Neuronal stem cell (in vitro differentiated cells): ENCODE measurements around the gene SYT14.
"Not testable (repeated sequence)": the region's sequence is repeated elsewhere in the genome, so short reads cannot be mapped to it uniquely, and the experiment has no call there.

Experiments used
- DNase-seq: peaks from one replicate; pipeline ENCODE4 v3.0.0-alpha.2; 2013; ENCODE audit warnings: low spot score
- H2AFZ ChIP-seq: one replicate; pipeline ENCODE4 v1.6.1; 2013; ENCODE audit warnings: mild to moderate bottlenecking, low read length, inconsistent platforms
- H2AK5ac ChIP-seq: 2 replicates; pipeline ENCODE4 v1.6.1; 2013; ENCODE audit warnings: low read depth, mild to moderate bottlenecking, inconsistent platforms, low read length, moderate library complexity, mixed read lengths
- H2BK120ac ChIP-seq: 2 replicates; pipeline ENCODE4 v1.6.1; 2013; ENCODE audit warnings: low read depth, mild to moderate bottlenecking, inconsistent platforms, low read length, moderate library complexity, mixed read lengths
- H2BK12ac ChIP-seq: one replicate; pipeline ENCODE4 v1.6.1; 2013; ENCODE audit warnings: low read length, inconsistent platforms
- H2BK15ac ChIP-seq: 2 replicates; pipeline ENCODE4 v1.6.1; 2013; ENCODE audit warnings: mild to moderate bottlenecking, low read length, inconsistent platforms, mixed read lengths
- H2BK5ac ChIP-seq: one replicate; pipeline ENCODE4 v1.6.1; 2013; ENCODE audit warnings: inconsistent platforms, mild to moderate bottlenecking, low read length, moderate library complexity
- H3K14ac ChIP-seq: one replicate; pipeline ENCODE4 v1.6.1; 2013; ENCODE audit warnings: low read length, inconsistent platforms
- H3K18ac ChIP-seq: 2 replicates; pipeline ENCODE4 v1.6.1; 2013; ENCODE audit warnings: low read length, inconsistent platforms
- H3K23ac ChIP-seq: 2 replicates; pipeline ENCODE4 v1.6.1; 2013; ENCODE audit warnings: low read depth, mild to moderate bottlenecking, mixed read lengths, low read length, inconsistent platforms; ENCODE audit not compliant: poor library complexity
- H3K27ac ChIP-seq: replicated peaks from 3 replicates; pipeline ENCODE4 v1.5.1; 2013; ENCODE audit warnings: low read length, inconsistent platforms
- H3K27me3 ChIP-seq, 3 experiments: 2 replicates each; pipeline ENCODE4 v1.6.1; 2013; ENCODE audit warnings: low read length in 3 of 3, mild to moderate bottlenecking in 2 of 3, inconsistent platforms in 1 of 3, low read depth in 1 of 3, mixed read lengths in 1 of 3, moderate library complexity in 1 of 3; ENCODE audit not compliant: control insufficient read depth in 3 of 3, insufficient read depth in 3 of 3
- H3K36me3 ChIP-seq, 2 donors: replicated peaks in 1 of 2; 2 replicates each; pipeline ENCODE4 v1.6.1; 2013; ENCODE audit warnings: low read length in 2 of 2; ENCODE audit not compliant: control insufficient read depth in 2 of 2, insufficient read depth in 2 of 2
- H3K4ac ChIP-seq: 2 replicates; pipeline ENCODE4 v1.6.1; 2013; ENCODE audit warnings: inconsistent platforms, mild to moderate bottlenecking, low read length, moderate library complexity
- H3K4me1 ChIP-seq, 2 donors: 1 replicate in 1 of 2; 2 replicates in 1 of 2; pipeline ENCODE4 v1.6.1; 2013; ENCODE audit warnings: low read length in 2 of 2, low read depth in 1 of 2; ENCODE audit not compliant: control insufficient read depth in 2 of 2, insufficient read depth in 1 of 2
- H3K4me2 ChIP-seq: one replicate; pipeline ENCODE4 v1.6.1; 2013; ENCODE audit warnings: mild to moderate bottlenecking, low read length, inconsistent platforms; ENCODE audit not compliant: insufficient read depth, poor library complexity, severe bottlenecking
- H3K4me3 ChIP-seq, 2 donors: 2 replicates each; pipeline ENCODE4 v1.5.1; 2013; ENCODE audit warnings: low read length in 2 of 2, mild to moderate bottlenecking in 2 of 2, inconsistent platforms in 1 of 2, moderate library complexity in 1 of 2
- H3K79me1 ChIP-seq: one replicate; pipeline ENCODE4 v1.6.1; 2013; ENCODE audit warnings: low read depth, mild to moderate bottlenecking, inconsistent platforms, low read length, moderate library complexity
- H3K9ac ChIP-seq: one replicate; pipeline ENCODE4 v1.6.1; 2013; ENCODE audit warnings: mild to moderate bottlenecking, low read depth, low read length, inconsistent platforms; ENCODE audit not compliant: poor library complexity
- H3K9me3 ChIP-seq, 2 donors: replicated peaks in 1 of 2; 2 replicates each; pipeline versions ENCODE3 to v1.6.1; 2013; ENCODE audit warnings: low read length in 2 of 2, mild to moderate bottlenecking in 2 of 2, inconsistent platforms in 1 of 2, low read depth in 1 of 2, mixed read lengths in 1 of 2, moderate library complexity in 1 of 2; ENCODE audit not compliant: control insufficient read depth in 2 of 2, insufficient read depth in 1 of 2
- H4K8ac ChIP-seq: one replicate; pipeline ENCODE4 v1.6.1; 2013; ENCODE audit warnings: low read depth, mild to moderate bottlenecking, inconsistent platforms, low read length, moderate library complexity
- H4K91ac ChIP-seq: one replicate; pipeline ENCODE4 v1.6.1; 2013; ENCODE audit warnings: low read length, low read depth, mild to moderate bottlenecking, inconsistent platforms; ENCODE audit not compliant: poor library complexity
- WGBS, 2 donors: extraction: QIAGEN DNeasy Blood & Tissue Kit; methylation state at CpG; one replicate each; pipeline ENCODE4 v1.1.7; 2013; ENCODE audit warnings: missing lambda C conversion rate in 2 of 2, mixed read lengths in 1 of 2; ENCODE audit not compliant: insufficient read length in 2 of 2, insufficient replicate concordance in 1 of 2; ENCODE audit errors: extremely low coverage in 2 of 2; 5-methylcytosine and 5-hydroxymethylcytosine counted together

SYT14 gene

GRCh38 chr1:209978721-209979120 is 40.7 kb downstream of the SYT14 start:
- not testable (repeated sequence) for H2AK5ac ChIP-seq, H2BK120ac ChIP-seq, H3K36me3 ChIP-seq, DNase-seq, H2AFZ ChIP-seq, H4K91ac ChIP-seq, H3K9ac ChIP-seq, H3K4me1 ChIP-seq, H3K4me2 ChIP-seq, H3K27me3 ChIP-seq, H3K79me1 ChIP-seq, H2BK5ac ChIP-seq, H2BK15ac ChIP-seq, H3K18ac ChIP-seq, H2BK12ac ChIP-seq, H3K14ac ChIP-seq, H3K4ac ChIP-seq, H3K23ac ChIP-seq, H4K8ac ChIP-seq, H3K4me3 ChIP-seq, H3K27ac ChIP-seq, H3K9me3 ChIP-seq
- no CpG with 5 or more reads among the region's 14 CpGs for WGBS, 2 donors

DNA sequence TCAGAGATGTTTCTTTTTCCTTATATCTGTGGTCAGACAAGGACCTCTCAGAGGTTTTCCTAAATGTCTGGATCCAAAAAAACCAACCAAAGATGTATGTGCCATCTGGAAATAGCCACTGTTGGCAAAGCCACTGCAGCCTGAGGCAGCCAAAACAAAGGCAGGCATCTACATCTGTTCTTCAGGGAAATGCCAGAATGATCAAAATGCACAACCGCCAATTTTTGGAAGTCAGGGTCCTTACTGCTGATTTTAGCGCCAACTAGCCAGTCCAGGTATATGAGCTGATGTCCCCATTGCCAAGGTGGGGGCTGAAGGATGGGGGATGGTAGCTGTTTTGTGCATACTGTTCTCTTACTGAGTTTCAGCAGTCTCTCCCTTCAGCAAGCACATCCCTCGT is 45.9 kb downstream of the SYT14 start:
- Histone ChIP-seq H3K18ac (no peak overlapping the region), H3K14ac (no peak overlapping the region), H3K9ac (no peak overlapping the region), H3K4me1 (no peaks in the 10 kb centered on the region), H2AFZ (no peak overlapping the region), H2AK5ac (no peak overlapping the region), H3K4me2 (no peak overlapping the region), H4K91ac (no peak overlapping the region), H3K9me3 (peaks cover 0 to 4% of the 10 kb centered on the region in 2 donors), H4K8ac (no peak overlapping the region), H2BK5ac (no peak overlapping the region), H3K79me1 (no peaks in the 10 kb centered on the region), H3K27me3 (no peaks in the 10 kb centered on the region), H3K4me3 (no peak overlapping the region), H3K23ac (no peak overlapping the region), H3K36me3 (no peaks in the 10 kb centered on the region), H3K4ac (no peak overlapping the region), H3K27ac (no peak overlapping the region), H2BK12ac (no peak overlapping the region), H2BK120ac (no peak overlapping the region), H2BK15ac (no peak overlapping the region)
- no CpG with 5 or more reads among the region's 3 CpGs for WGBS, 2 donors
- DNase-seq: no peak

DNA sequence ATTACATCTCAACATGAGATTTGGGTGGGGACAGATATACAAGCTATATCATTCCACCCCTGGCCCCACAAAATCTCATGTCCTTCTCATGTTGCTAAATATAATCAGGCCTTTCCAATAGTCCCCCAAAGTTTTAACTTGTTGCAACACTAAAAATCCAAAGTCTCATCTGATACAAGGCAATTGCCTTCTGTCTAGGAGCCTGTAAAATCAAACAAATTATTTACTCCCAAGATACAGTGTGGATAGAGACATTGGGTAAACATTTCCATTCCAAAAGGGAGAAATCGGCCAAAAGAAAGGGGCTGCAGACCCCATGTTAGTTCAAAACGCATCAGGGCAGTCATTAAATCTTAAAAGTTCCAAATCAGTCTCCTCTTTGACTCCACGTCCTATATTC is 47.0 kb downstream of the SYT14 start:
- H3K4me1 ChIP-seq: no peaks in the 10 kb centered on the region
- no peaks in the 10 kb centered on the region for H3K9me3 ChIP-seq
- no peak overlapping the region for H3K27ac ChIP-seq
- no peak for DNase-seq
- no peaks in the 10 kb centered on the region for H3K79me1 ChIP-seq
- no peak overlapping the region for H4K8ac ChIP-seq
- no peak overlapping the region for H4K91ac ChIP-seq
- H2BK120ac ChIP-seq: no peak overlapping the region
- no peak overlapping the region for H3K18ac ChIP-seq
- H3K4me3 ChIP-seq: no peak overlapping the region
- H3K36me3 ChIP-seq: no peaks in the 10 kb centered on the region
- no peak overlapping the region for H3K9ac ChIP-seq
- no peak overlapping the region for H3K23ac ChIP-seq
- H2BK5ac ChIP-seq: no peak overlapping the region
- H2AK5ac ChIP-seq: no peak overlapping the region
- no peak overlapping the region for H3K4ac ChIP-seq
- no peak overlapping the region for H2AFZ ChIP-seq
- no peak overlapping the region for H2BK12ac ChIP-seq
- WGBS, 2 donors: no CpG with 5 or more reads among the region's 3 CpGs
- H3K27me3 ChIP-seq: no peaks in the 10 kb centered on the region
- H3K4me2 ChIP-seq: no peak overlapping the region
- H3K14ac ChIP-seq: no peak overlapping the region
- H2BK15ac ChIP-seq: no peak overlapping the region

- Histone ChIP-seq H3K4ac (no peak overlapping the region), H2BK5ac (no peak overlapping the region), H3K4me1 (peaks cover 0 to 2% of the 10 kb centered on the region in 2 donors), H3K14ac (no peak overlapping the region), H2AK5ac (no peak overlapping the region), H3K9ac (no peak overlapping the region), H3K4me2 (no peak overlapping the region), H2AFZ (no peak overlapping the region), H2BK12ac (no peak overlapping the region), H3K4me3 (no peak overlapping the region), H3K9me3 (no peaks in the 10 kb centered on the region), H3K36me3 (no peaks in the 10 kb centered on the region), H4K91ac (no peak overlapping the region), H3K27ac (no peak overlapping the region), H3K27me3 (no peaks in the 10 kb centered on the region), H4K8ac (no peak overlapping the region), H3K79me1 (no peaks in the 10 kb centered on the region), H3K18ac (no peak overlapping the region), H2BK120ac (no peak overlapping the region), H3K23ac (no peak overlapping the region), H2BK15ac (no peak overlapping the region)
- no CpG with 5 or more reads among the region's 2 CpGs for WGBS, 2 donors
- DNase-seq: no peak
Measured at GRCh38 chr1:209988706-209989105, 50.7 kb downstream of the SYT14 start.
